ENCODE results near the gene LAGE3.
A peak's percentile ranks its signal among the peaks of the same experiment; 100 is the strongest.

LAGE3 gene, protein sequence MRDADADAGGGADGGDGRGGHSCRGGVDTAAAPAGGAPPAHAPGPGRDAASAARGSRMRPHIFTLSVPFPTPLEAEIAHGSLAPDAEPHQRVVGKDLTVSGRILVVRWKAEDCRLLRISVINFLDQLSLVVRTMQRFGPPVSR

DNA sequence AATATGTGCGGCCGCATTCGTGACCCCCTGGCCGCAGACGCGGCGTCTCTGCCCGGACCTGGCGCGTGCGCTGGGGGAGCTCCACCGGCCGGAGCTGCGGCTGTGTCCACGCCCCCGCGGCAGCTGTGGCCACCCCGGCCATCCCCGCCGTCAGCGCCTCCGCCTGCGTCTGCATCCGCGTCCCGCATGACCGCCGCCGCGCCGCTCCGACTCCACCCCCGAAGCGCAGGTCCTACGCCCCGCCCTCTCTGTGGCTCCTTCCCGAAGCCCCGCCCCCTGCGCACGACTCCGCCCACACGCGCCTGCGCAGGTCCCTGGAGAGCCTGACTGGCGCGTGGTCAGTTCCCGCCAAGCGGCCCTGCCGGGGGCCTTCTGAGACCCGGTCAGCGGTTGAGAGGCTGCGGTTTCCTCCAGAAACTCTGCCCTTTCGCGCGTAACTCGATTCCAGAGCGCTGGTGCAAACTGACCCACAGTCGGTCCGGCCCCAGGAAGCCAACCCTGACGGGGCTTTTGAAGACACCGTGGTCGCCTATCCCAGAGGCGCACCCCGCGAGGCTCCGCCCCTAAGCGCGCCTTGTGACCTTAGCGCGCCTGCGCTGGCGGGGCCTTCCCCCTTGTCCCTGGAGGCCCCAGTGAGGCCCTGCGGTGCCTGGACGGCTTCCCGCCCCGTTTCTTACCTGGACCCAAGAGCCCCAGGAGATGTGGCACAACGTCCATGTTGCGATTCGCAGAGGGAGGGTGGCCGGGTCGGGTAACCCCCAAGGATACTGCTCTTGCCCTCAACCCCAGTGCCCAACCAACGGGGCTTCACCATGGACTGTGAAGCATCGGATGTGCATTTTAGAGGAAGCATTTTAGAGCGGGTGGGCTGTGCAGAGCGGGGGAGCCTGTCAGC lies at the start of gene LAGE3:
TSS of gene LAGE3 (minus strand) at position 554 of the 895 bp plus-strand sequence. CDS start at position 188, 366 bp downstream.
- no peak for DNase-seq (ENCODE audit: low read depth, low spot score)

DNA sequence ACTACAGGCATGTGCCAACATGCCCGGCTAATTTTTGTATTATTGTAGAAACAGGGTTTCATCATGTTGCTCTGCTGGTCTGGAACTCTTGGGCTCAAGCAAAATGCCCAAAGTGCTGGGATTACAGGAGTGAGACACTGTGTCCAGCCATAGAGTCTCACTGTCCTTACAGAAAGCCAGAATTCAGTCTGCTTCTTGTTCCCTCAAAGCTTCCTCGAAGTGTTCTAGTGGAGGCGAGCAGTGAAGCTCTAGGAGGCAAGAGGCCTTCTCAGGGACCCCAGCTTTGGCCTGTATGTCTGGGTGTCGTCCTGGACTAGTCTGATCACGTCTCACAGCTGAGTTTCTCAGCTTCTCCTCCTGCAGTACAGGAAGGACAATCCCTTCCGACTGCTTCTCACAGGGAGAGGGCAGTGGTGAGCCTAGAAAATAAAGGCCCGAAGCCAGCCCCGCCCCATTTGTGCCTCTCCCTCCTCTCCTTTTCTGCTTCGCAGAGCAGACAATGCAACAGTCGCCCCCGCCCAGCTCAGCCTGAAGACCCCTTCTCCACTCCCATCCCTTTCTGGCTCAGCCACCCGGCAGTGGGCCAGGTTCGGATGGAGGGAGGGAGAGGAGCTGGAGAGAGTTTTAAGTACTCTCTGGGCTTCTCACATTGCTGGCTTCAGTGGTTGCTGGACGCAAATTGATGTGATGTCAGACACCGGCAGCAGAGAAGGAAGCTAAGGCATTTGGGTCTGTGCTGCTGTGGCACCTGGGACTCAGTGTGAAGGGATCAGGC lies 48.0 kb upstream of the LAGE3 start:
- DNase-seq (ENCODE audit: low read depth, low spot score), result peak; percentile 47

- DNase-seq (ENCODE audit: low read depth, low spot score), result no peak
These were observed 46.8 kb upstream of the LAGE3 start for GRCh38 chrX:154525606-154526490.

- DNase-seq (ENCODE audit: low read depth, low spot score), result no peak
These were observed 40.3 kb upstream of the LAGE3 start for GRCh38 chrX:154519389-154519788.

DNA sequence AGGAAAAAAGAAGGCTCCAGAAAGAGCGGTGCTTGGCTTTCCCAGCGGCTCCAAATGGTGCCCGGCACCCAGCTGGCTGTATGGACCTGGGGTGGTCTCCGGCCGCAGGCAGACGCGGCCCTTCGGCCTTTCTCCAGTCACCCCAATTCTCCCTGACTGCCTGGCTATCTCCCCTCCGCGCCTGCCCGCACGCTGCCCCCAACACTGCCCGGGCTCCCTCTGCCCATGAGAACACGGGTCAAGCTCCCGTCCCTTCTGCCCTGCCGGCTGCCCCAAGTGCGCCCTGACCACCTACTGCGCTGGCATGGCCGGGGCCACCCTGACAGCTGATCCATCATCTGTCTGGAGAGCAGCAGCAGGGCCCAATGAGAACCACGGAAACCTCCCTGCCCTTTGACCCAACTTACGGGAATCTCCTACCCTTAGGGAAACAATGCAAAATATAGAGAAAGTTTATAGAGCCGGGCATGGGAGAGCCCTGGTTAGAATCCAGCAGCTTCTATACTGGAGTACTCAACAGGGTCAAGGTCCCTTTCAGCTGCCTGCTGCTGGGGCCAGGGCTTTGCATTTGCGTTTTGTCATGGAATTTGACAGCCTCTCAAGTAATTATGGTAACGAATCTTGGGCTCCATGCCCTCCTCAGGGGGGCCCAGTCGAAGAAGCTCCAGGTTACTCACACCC lies 38.2 kb upstream of the LAGE3 start:
- no peak for DNase-seq (ENCODE audit: low read depth, low spot score)

DNA sequence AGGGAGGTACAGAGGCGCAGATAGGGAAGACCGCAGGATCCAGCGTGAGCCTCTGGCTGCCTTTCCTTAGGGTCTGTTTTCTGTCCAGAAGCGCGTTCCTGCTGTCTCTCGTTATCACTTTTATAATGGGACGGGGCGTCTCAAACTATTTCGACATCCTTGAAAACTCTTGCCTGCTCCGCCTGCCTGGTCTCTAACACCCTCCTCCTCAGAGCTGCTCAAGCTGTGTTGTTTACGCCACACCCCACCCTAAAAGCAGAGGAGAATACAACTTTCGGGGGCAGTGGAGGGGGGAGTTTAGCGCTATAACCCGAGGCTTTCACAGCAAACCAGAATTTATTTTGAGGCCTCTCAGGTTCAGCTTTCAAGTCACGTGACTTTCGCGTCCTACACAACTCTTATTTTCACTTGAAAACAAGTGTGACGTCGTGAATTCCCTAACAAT lies 37.6 kb upstream of the LAGE3 start:
- DNase-seq (ENCODE audit: low read depth, low spot score), result peak; percentile 30

- no peak for DNase-seq (ENCODE audit: low read depth, low spot score)
These were observed 37.0 kb upstream of the LAGE3 start, which contains the start of gene FAM3A for GRCh38 chrX:154515966-154516655. FAM3A (minus strand) TSS chrX:154516232; CDS start chrX:154515772, 460 bp downstream.

DNA sequence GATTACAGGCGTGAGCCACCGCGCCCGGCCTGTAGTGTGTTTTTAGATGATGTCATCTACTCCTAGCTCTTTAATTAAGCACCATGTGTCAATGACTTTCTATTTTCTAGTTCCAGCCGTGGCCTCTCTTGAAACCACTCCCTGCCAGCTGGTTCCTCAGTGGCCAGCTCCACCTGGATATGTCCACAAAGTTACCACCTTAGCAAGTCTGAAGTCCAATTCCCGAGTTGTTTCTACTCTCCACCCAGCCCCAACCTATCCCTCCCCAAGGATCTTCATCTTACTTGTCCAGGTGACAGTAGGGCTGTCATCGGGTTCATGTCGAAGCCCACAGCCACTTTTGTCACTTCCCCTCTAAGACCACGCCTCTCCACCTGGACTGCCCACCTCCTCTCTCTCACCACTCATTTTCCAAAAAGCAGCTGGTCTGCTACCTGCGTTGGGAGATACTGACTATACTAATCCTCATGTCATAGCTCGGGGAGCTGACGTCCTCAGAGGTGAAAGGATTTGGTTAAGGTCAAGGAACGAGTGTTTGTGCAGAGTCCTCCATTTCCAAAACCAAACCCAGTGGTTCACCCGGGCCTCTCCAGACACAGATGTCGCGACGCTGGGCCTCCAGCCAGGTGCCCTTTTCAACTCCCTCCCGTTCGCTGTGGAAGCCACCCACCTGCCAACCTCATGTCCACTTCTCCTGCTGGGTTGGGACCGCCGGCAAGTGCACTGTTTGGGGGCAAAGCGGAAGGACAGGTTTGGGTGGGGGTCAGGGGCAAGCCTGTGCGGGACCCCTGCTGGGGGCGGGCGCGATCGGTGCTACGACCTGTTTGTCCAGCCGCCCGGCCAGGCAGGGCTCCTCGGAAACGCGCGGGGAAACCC lies 36.2 kb upstream of the LAGE3 start:
- no peak for DNase-seq (ENCODE audit: low read depth, low spot score)

DNA sequence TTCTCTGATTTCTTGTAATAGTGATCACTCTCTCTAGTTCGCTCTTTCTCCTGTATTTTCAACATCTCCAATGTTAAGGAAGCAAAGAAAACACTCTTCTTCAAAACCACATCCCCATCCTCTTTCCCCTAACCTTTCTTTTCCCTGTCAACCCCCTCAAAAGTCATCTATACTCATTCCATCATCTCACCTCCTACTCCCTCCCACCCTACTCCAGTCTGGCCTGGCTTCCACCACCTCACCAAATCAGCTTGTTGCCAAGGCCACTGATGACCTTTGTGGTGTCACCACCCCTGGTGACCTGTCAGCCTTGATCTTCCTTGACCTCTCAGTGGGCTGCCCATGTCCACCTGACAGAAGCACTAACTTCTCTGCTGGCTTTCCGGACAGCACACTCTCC lies 34.6 kb upstream of the LAGE3 start:
- DNase-seq (ENCODE audit: low read depth, low spot score), result no peak

GRCh38 chrX:154512879-154513553 lies 33.9 kb upstream of the LAGE3 start:
- DNase-seq (ENCODE audit: low read depth, low spot score), result no peak

DNA sequence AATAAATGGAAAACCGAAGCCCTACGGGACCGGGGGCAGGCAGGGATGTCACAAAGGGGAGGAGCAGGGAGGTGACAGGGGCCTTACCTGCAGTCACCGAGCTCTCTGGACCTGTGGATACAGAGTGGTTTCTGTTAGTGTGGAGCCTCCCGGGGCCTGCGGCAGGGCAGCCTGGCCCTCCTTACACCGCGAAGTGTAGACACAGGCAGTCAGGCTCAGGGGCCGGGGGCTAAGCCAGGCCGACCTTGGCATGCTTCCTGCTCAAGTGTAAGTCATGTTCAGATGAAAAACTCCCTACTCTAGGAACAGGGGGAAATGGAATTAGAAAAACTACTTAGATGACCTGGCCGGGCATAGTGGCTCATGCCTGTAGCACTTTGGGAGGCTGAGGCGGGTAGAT lies 32.7 kb upstream of the LAGE3 start:
- no peak for DNase-seq (ENCODE audit: low read depth, low spot score)

GRCh38 chrX:154509455-154509854 lies 30.4 kb upstream of the LAGE3 start:
- no peak for DNase-seq (ENCODE audit: low read depth, low spot score)

DNA sequence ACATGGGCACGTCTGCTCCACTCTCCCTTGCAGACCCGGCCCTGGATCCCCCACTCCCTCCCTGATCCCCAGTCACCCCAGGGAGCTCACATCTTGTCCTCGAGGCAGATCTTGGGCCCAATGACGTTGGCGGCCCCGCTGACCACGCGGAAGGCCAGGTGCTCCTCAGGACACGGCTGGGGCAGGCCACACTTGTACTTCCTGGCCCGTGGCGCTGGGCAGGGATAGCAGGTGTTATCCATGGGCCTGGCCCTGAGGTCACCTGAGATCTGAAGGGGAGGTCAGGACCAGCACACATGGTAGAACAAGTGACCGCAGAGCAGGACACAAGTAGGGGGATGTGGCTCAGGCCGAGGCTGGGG lies 29.3 kb upstream of the LAGE3 start:
- no peak for DNase-seq (ENCODE audit: low read depth, low spot score)

- DNase-seq (ENCODE audit: low read depth, low spot score), result no peak
These were observed 28.7 kb upstream of the LAGE3 start for GRCh38 chrX:154507673-154508383.

DNA sequence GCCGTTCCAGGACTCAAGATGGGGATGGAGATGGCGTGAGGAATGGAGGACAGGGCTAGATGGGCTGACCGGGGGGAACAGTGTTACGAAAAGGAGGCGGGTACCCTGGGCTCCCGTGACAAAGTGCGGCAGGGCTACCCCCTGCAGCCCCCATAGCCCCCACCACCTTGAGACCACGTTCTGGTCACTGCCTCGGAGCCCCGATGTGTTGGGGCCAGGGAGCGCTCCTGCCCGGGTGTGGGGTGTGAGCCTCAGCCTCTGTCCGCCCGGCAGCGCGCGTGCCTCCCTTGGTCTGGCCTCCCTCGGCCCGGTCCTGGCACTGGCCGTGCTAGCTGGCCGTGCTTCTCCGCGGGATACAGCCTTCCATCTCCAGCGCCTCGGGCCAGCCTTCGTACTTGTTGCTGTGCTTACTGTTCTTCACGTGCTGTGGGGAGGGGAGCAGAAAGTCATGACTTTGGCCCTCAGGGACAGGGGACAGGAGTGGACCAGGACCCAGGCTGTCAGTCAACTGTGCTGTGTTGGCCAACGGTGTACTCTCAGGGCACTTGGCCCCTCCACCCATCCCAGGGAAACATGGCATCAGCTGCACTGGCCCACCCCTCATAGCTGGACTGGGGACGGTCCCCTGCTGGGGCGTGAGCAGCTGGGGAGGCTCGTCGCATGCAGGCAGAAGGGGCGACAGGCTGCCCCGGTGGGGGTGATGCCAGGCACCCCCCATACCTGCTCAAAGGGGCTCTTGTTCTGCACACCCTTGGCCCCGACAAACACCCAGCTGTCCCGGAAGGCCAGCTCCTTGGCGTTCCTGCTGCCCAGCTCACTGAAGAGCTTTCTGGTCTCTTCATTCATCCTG lies 27.6 kb upstream of the LAGE3 start:
- no peak for DNase-seq (ENCODE audit: low read depth, low spot score)

DNA sequence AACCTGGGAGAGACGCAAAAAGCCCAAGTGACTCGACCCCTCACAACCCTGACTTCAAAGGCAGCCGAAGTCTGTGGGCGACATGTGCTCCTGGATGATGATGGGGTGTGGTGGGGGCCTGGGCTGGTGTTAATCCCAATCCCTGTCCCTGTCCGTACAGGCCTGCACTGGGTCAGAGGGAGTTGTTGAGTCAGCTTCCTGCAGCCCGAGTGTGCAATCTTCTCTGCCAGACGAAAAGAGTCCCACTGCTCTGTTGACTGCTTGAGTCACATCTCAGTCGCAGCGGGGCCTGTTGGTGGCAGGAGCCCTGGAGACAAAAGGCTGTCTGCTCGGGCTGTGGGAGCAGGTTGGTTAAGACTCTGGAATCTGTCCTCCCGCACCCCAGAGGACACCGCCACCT lies 26.7 kb upstream of the LAGE3 start:
- DNase-seq (ENCODE audit: low read depth, low spot score), result no peak

GRCh38 chrX:154502989-154503388 lies 23.9 kb upstream of the LAGE3 start:
- DNase-seq (ENCODE audit: low read depth, low spot score), result no peak
